ENCODE measurements around the gene UBE2N.
"Not testable (repeated sequence)": the region's sequence is repeated elsewhere in the genome, so short reads cannot be mapped to it uniquely, and the experiment has no call there.

UBE2N gene

DNA sequence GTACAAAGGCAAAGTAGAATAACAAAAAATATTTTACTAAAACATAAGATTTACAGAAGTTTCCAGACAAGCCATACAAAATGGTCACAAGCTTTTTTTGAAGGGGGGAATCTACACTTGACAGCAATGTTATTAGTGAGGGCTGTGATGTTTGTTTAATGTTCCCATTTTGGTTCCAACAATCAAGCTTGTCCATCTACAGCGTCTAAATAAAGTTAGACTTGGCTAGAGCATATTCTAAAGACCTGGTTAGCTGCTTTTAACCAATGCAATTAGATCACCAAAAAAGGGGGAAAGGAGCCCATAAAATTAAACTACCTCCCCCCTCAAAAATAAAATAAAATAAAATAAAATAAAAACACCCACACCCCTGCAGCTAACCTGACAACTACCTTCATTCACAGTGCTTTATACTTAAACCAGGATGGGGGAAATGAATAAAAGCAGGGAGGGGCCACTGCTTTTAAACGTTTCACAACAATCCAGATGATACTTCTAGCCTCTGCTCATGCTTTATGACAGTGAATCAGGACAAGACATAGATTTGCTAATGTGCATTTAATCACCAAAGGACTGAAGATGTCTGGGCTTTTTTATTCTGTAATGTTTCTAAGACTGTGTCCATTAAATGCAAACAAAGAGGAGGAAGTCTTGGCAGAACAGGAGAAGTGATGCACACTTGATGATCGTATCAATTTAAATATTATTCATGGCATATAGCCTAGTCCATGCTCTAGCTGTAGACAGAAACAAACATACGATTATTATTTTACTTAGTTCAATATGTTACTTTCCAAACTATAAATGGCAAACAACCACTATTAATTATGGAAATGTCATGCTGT is 32.2 kb downstream of the UBE2N start:
- not testable (repeated sequence) for DNase-seq

DNA sequence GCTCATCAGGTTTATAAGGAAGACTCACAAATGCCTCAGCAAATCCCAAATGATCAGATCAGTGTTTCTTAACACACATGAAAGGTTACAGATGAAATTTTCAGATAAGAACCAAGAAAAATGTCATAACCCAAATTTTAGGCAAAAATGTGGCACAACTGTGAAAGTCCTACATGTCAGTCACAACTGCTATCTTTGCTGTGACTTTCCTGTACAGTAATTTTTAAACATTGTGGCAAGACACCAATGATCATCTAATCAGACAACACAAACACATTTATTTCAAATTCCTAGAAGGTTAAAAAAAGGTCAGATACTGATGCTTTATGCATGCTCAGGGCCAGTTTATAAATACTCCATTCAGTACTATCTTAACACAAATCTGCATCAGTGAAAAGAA is 32.9 kb downstream of the UBE2N start:
- DNase-seq: no peak

DNA sequence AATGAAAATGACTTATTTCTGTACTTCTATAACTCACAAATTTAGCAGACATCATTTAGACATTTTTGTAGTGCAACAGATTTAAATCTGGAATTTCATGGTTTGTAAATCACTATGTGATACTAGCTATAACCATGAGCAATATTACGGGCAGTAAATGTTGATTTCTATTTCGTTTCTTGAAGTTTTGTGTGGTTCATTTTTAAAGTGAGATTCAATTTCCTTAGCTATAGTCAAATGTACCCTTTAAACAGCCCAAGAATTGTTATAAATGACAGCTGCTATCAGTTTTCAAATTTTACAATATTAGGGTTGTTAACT is 33.8 kb downstream of the UBE2N start:
- DNase-seq: no peak

DNA sequence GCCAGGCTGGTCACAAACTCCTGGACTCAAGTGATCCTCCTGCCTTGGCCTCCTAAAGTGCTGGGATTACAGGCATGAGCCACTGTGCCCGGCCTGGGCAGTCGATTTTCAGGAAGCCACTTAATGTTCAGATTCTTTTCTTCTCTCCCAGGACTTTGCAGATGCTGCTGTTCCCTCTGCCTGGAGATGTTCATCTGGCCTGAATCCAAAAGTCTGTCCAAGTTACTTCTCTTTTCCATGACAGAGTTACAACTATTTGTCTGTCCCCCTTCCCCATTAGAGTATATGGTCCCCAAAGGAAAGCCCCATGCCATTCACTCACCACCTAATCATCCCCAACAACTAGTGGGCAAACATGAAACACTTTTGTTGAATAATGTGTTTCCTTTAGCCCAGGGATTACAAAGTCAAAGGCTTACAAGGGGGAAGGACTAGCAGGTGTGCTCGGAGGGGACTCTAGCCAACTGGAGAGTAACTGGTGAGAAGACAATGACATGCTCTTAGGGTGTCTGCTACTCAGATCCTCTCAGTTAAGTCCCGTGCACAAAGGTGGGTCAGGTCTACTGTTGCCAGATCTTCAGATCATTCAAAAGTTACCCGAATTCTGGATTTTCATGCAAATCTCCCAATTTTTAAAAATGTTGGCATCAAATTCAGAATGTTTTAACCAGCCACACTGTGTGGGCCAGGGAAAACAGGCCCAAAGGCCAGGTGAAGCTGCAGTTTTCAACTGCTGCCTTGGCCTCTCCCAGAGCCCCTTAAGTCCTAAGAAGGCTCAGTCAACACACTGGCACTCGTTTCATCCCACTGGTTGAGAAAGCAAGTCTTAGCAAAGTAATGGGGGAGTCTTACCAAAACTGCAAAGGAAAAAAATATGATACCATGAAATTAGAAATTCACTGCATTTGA is 34.4 kb downstream of the UBE2N start:
- no peak for DNase-seq

DNA sequence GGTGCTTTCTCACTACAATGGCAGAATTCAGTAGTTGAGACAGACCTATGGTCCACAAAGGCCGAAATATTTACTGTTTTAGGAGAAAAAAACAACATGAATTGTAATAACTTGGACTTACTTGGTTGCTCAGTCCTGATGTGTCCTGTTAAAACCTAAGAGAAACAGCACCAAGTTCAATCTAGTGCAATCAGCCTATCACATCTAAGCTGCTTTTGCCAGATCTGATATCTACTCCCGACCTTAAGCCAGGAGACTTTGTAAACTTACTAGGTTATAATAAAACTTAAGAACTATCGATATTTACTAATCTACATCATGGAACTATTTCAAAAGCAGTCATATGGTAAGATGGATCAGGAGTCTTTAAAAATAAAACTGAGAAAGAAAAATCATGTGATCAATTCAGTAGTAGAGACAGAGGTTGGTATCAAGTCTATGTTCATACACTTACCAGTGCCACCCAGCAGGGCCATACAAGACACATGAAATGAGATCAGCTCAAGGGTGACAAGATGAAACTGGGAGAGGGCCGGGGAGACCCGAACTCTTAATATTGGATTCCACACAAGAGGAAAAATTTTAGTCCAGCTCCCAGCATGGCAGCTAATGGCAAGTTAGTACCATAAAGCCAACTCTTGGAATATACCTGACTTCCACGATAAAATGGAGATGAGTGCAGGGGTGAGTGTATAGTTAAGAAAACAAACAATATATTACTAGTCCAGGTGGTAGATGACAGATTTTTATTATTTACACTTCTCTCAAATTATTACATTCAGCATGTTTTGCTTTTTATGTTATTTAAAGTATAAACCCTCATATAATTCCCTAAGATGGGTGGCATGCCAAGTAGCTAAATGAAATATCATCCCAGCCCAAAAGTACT is 36.5 kb downstream of the UBE2N start:
- no peak for DNase-seq

DNA sequence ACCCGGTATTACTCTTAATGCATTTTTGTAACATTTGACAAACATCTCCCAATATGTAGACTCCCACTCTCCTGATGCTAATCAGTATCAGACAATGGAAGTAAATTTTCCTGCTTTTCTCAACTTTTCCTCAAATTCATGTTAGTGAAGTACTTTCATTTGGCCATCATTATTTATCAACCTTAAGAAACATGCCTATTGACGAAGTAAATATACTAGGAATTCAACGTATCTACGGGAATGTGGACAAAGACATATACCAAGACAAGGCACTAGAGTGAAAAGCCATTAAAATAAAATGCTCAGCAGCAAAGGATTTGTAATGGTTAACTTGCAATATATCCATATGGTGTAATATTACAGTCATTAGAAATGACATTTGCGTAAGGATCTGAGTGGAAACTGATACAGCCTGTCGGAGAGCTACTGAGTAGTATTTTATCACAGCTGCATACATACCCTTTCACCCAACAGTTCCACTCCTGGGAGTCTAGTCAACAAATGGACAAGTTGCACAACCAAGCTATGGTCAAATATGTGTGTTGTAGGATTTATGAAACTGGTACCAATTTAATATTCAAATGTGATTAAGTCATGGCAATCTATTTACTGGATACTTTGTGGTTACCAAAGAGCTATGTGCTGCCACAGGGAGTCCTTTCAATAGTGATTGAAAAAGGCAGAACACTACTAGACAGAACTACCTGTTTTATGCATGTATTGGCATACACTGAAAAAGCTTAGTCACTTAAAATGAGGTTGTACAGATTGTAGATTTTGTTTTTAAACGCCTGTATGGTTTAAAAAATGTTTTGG is 37.6 kb downstream of the UBE2N start:
- peak in 1 of 2 experiments; percentile 38 for DNase-seq

DNA sequence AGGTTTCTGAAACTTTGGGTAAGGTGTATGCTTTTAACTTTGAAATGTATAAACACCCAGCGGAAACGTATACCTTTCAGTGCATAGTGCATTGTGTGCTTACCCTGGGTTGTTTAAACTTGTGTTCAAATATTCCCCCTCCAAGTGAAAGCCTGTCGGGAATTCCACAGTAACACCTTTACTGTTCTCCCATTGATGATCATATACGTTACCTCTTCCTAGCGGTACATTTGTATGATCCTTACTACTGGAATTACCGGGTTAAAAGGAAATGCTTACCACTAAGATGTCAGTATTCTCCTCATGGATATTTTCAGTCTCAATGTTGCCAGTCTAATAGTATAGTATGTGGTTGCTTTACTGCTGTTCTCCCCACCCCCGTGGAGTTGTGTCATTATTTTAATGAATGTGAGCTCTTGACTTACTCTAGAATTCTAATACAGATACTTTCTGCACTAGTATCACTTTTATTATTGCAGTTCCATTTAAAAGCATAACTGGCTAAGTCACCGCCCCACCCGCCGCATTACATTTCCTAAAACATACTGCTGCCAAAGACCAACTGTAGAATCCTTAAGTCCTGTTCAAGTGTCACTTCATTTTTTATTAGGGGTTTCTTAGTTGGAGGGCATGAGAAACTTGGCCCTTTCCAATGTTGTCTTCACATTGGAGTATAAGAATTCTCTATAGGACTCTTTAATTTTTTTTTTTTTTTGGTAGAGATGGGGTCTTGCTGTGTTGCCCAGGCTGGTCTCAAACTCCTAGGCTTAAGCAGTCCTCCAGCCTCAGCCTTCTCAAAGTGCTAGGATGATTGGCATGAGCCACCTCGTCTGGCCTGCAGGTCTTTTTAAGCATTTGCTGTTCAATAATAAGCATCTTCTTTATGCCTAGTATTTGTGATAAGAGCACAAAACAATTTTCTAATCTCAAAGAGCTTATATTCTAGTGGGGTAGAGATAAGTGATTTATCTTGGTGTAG is 39.1 kb downstream of the UBE2N start:
- DNase-seq: no peak

DNA sequence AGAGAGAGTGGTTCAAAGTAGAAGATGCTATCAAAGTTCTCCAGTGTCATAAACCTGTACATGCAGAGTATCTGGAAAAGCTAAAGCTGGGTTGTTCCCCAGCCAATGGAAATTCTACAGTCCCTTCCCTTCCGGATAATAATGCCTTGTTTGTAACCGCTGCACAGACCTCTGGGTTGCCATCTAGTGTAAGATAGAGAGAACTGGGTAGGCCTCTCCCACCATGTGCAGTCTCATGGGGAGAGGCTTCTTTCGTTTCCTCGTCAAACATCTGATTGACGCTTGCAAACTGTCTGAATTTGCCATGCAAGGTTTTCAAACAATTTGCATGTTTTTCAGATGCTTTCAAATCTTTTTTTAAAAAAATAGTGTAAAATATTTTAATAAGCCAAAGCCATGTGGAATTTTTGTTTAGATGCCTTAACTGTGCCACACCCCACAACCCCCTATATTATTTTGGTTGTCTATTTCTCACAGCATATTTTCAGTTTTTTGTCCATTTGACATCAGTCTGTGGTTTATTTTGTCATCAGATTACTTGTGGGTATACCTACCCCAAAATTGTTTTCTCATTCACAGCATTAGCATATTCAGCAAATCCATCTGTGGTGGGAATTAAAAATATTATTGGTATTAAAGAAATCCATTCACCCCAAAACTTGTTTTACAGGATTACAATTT is 42.4 kb downstream of the UBE2N start:
- not testable (repeated sequence) for DNase-seq

DNA sequence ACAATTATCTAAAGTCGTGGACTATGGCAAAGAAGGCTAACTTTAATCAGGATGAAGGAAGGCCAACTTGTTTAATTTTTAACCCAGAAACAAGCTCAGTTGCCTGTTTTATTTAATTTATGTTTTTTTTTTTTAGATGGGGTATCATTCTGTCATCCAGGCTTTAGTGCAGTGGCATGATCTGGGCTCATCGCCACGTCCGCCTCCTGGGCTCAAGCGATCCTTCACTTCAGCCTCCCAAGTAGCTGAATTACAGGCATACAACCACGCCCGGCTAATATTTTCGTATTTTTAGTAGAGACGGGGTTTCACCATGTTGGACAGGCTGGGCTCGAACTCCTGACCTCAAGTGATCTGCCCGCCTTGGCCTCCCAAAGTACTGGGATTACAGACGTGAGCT is 44.3 kb downstream of the UBE2N start:
- DNase-seq: no peak

DNA sequence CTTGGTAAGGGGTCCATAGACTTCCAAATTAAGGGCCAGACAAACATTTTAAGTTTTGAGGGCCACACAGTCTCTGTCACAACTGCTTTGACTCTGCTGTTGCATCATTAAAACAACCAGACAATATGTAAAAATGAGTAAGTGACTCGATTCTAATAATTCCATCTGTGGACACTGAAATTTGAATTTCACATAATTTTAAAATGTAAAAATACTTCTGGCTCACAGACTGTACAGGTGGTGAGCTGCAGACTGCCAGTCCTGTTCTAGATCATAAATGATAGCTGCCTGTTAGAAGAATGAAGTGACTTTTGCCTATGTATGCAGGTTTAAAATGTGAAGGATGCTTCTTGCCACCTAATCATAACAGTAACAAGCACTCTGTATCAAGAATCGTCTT is 48.3 kb downstream of the UBE2N start:
- no peak for DNase-seq

DNA sequence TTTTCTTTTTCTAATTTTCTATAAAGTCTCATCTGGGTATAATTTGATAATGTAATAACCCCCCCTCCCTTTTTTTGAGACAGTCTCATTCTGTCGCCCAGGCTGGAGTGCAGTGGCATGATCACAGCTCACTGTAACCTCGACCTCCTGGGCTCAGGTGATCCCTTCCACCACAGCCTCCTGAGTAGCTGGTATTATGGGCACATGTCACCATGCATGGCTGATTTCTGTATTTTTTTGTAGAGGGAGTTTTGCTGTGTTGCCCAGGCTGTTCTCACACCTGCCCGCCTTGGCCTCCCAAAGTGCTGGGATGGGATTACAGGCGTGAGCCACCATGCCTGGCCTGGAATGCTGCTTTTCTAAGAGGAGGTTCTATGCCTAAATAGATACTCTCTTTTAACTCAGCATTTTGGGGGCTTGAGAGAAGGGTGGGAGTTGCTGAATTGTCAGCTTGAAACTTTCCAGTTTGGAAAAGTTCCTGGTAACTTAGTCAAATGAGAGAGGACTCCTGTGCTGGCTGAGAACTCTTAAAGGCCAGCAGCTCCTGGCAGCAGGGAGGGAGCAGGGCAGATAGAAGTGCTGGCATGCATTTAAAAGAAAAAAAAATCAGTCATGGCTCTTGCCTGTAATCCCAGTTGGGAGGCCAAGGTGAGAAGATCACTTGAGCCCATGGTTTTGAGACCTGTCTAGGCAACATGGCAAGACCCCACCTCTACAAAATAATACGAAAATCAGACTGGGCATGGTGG is 51.0 kb downstream of the UBE2N start:
- DNase-seq: no peak

DNA sequence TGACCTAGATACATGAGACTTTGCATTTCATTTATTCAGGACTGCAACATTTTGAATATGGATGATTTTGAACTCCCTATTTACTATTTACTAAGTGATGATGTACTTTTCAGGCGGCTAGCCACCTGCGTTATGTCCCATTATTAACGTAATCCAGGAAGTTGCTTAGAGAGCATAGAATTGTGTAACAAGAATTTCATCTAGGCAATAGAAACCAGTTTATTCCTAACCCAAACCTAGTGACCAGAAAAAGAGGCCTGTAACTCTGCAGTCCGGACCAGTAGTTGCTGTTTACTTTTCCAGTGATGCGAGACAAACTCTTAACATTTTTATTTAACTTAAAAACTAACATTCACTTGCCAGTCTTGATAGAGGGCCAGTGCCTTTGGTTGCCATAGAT is 51.7 kb downstream of the UBE2N start:
- DNase-seq: no peak

DNA sequence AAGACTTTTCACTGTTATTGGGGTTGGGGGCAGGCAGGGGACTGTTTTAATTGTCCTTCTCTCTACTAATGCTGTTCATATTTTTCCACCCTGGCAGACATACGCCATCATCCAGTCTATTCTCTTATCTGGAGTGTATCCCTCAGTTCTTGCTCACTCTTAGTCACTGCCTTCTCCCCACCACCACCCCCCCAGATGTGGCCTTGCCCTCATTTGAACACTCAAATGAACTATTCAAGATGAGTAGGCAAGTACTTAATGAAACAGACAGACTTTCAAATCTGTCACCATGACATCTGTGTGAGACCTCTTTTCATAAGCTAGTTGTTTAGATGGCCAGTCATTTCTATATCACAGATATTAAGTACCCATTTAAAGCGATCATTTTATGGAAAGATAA is 54.0 kb downstream of the UBE2N start:
- DNase-seq: no peak

DNA sequence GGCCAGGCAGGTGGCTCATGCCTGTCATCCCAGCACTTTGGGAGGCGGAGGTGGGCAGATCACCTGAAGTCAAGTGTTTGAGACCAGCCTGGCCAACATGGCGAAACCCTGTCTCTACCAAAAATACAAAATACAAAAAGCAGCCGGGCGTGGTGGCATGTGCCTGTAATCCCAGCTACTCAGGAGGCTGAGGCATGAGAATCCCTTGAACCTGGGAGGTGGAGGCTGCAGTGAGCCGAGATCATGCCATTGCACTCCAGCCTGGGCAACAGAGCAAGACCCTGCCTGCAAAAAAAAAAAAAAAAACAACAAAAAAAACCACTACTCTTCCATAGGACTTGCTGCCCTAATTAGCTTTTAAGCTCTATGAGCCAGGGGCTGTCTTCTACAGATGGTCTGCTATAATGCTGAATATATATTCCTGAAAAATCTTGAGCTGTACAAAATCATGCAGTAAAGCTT is 59.7 kb downstream of the UBE2N start:
- DNase-seq: not testable (repeated sequence)

DNA sequence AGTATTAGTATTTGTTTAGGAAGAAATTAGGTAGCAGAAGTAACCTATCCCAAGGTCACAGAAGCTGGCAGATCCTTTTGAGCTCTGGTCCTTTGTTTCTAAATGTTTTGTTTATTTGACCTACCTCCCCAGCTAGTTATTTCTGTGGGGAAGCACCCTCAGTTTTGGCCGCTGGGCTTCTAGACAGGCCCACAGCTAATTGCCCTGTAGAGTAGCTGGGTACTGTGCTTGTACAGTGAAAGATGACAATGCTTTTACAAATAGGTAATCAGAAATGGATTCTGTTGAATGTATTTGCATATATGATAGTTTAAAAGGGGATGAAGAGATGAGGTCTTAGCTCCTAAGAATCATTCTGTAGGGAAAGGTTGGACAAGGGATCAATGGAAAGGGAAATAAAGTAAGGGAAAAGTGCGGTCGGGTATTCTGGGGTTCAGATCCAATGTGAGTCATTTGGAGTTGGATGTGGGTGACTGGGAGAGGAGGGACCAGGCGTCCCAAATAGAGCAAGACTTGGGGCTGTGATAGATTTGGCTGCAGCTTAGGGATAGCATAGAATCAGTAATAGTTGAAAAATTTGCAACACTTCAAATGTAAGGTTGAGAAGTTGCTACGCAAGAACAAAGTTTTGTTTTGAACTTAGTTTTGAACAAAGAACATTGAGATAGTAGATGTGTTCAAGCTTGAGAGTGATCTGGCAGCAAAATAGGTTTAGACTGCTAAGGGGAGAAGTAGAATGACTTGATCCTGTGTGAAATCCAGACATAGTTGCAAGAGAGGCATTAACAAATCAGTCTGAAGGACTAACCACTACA is 60.4 kb downstream of the UBE2N start:
- DNase-seq: no peak

DNA sequence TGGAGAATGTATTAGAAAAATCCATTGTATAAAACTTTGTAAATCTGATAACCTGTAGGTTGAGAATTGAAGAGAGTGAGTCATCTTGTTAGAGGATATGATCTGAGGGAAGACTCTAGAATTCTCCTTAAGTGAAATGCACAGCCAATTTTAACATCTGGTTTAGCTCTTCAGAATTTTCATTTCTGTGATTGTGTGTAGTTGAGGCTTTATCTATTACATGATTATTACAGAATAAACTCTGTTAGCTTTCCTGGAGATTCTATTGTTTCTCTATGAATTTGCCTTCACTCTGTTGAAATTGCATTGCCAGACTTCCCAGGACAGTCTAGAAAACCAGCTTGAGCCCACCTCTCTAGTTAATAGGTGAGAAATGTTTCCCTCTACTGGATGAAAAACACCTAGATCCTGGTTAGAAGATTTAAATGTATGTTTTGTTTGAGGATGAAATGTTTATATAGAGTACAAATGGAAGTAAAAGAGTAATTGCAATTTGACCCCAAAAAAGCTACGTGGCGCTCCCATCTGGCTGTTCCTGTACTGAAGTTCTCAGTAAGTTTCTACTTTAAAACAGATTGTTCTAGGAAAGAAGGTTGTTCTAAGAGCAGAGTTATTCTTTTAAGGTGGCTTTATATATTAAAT is 61.1 kb downstream of the UBE2N start:
- peak in 1 of 2 experiments; percentile 54 for DNase-seq

DNA sequence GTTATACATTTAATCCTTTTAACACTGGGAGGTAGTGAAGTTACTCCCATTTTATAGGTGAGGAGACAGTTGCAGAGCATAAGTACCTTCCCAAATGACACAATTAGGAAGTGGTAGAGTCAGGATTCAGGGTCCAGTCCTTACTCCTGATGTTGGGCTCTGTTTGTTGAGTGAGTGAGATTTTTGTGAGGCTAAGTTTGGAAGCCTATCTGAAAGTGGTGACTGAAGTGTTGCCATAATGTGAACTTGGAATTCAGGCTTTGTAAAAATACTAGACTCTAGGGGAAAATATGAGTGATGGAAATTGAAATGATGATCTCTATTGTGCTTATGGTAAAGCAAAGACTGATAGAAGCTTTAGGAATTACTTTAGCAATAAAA is 61.8 kb downstream of the UBE2N start:
- peak in 1 of 2 experiments; percentile 20 for DNase-seq

All from NCI-H524 (cell line).